Parathyroid adenoma (tissue), 2 donors: ENCODE measurements around the gene PACS1.

Source experiments
- H2AFZ ChIP-seq: fragments of 300-600 bp; sonication (generic); one replicate; pipeline ENCODE4 v1.7.0; 2017; ENCODE audit warnings: antibody characterized with exemption, mild to moderate bottlenecking
- H3K27ac ChIP-seq: fragments of 300-600 bp; sonication (generic); one replicate; pipeline ENCODE4 v1.7.0; 2017
- H3K27me3 ChIP-seq: fragments of 300-600 bp; sonication (generic); one replicate; pipeline ENCODE4 v1.7.0; 2017; ENCODE audit warnings: low read length; ENCODE audit not compliant: control insufficient read depth, insufficient read depth
- H3K36me3 ChIP-seq: fragments of 300-600 bp; sonication (generic); one replicate; pipeline ENCODE4 v1.7.0; 2017; ENCODE audit warnings: low read length; ENCODE audit not compliant: control insufficient read depth, insufficient read depth
- H3K4me1 ChIP-seq: fragments of 300-600 bp; sonication (generic); one replicate; pipeline ENCODE4 v1.7.0; 2017; ENCODE audit warnings: control low read depth
- H3K4me2 ChIP-seq: fragments of 300-600 bp; sonication (generic); one replicate; pipeline ENCODE4 v1.7.0; 2017; ENCODE audit warnings: low read length
- H3K4me3 ChIP-seq: fragments of 300-600 bp; sonication (generic); one replicate; pipeline ENCODE4 v1.7.0; 2017; ENCODE audit warnings: low read depth, low read length
- H3K79me2 ChIP-seq: fragments of 300-600 bp; sonication (generic); one replicate; pipeline ENCODE4 v1.7.0; 2017; ENCODE audit warnings: control low read depth
- H3K9ac ChIP-seq: fragments of 300-600 bp; sonication (generic); one replicate; pipeline ENCODE4 v1.7.0; 2017; ENCODE audit warnings: mild to moderate bottlenecking
- H3K9me3 ChIP-seq: fragments of 300-600 bp; sonication (generic); one replicate; pipeline ENCODE4 v1.7.0; 2017; ENCODE audit warnings: low read length; ENCODE audit not compliant: control insufficient read depth
- TF ChIP-seq, protein P1 (sequence below): fragments of 300-600 bp; sonication (generic); IDR thresholded peaks from one replicate; pipeline ENCODE4 v1.7.0; 2017; ENCODE audit warnings: antibody characterized with exemption, mild to moderate bottlenecking
- donor health status: primary hyperparathyroidism.

Gene PACS1

DNA sequence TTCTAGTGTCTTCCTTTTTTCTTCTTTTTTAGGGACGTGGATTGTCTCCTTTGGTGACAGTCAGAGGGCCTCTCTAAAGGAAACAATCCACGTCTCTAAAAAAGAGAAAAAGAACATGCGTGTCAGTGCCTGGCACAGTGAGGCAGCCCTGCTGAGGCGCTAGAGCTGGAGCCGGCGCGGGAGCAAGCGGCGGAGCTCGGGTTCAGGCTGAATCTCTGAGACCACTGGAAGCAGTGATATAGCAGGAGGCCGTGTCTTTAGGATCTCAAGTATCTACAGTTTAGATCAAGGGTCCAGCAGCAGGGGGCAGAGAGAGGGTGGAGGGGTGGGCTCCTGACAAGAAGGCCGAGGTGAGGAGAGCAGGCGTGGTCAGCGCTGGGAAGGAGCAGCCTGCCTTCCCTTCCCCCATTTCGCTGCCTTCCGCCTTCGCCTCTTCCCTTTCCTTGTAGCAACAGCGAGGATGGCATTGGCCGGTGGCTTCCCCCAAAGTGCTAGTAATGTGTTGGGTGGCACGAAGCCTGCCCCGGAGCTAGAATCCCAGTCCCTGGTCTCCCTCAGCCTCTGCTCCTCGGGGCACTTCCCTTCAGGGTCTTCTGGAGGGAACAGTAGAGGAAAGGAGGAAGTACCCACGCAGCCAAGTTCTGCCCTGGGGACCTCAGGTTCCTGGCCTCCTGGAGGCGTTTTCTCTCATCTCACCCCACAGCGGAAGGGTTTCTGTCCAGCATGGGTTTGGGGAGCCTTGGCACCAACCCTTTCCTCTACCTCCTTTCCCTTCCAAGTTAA is 170.1 kb downstream of the PACS1 start:
- TF ChIP-seq, protein P1, sequence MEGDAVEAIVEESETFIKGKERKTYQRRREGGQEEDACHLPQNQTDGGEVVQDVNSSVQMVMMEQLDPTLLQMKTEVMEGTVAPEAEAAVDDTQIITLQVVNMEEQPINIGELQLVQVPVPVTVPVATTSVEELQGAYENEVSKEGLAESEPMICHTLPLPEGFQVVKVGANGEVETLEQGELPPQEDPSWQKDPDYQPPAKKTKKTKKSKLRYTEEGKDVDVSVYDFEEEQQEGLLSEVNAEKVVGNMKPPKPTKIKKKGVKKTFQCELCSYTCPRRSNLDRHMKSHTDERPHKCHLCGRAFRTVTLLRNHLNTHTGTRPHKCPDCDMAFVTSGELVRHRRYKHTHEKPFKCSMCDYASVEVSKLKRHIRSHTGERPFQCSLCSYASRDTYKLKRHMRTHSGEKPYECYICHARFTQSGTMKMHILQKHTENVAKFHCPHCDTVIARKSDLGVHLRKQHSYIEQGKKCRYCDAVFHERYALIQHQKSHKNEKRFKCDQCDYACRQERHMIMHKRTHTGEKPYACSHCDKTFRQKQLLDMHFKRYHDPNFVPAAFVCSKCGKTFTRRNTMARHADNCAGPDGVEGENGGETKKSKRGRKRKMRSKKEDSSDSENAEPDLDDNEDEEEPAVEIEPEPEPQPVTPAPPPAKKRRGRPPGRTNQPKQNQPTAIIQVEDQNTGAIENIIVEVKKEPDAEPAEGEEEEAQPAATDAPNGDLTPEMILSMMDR = no peak
- Histone ChIP-seq H3K4me3 (no peak overlapping the region), H3K9ac (no peak overlapping the region), H3K36me3 (no peaks in the 10 kb centered on the region), H3K4me1 (no peaks in the 10 kb centered on the region), H3K79me2 (no peaks in the 10 kb centered on the region), H3K9me3 (no peaks in the 10 kb centered on the region), H3K4me2 (no peak overlapping the region), H3K27ac (no peak overlapping the region), H3K27me3 (no peaks in the 10 kb centered on the region), H2AFZ (no peak overlapping the region)

DNA sequence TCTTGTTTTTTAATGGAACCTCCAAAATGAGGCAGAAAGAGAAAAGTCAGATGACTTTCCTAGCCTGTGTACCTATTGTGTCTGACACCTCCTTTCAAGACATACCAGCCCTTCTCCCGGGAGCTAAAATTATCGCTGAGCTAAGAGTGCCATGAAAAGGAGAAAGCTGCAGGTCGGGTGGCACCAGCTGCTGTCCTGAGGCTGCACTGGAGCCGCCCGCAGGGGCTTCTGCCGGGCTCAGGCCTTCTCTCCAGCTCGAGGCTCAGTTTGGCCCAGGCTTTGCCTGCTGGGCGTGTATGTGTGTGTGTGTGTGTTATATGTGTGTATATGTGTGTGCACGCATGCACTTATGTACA is 170.7 kb downstream of the PACS1 start:
- Histone ChIP-seq H3K27me3 (no peaks in the 10 kb centered on the region), H3K9me3 (no peaks in the 10 kb centered on the region), H3K4me3 (no peak overlapping the region), H3K27ac (no peak overlapping the region), H3K36me3 (no peaks in the 10 kb centered on the region), H2AFZ (no peak overlapping the region), H3K9ac (no peak overlapping the region), H3K4me2 (no peak overlapping the region), H3K4me1 (no peaks in the 10 kb centered on the region), H3K79me2 (no peaks in the 10 kb centered on the region)
- TF ChIP-seq, protein P1 = no peak

DNA sequence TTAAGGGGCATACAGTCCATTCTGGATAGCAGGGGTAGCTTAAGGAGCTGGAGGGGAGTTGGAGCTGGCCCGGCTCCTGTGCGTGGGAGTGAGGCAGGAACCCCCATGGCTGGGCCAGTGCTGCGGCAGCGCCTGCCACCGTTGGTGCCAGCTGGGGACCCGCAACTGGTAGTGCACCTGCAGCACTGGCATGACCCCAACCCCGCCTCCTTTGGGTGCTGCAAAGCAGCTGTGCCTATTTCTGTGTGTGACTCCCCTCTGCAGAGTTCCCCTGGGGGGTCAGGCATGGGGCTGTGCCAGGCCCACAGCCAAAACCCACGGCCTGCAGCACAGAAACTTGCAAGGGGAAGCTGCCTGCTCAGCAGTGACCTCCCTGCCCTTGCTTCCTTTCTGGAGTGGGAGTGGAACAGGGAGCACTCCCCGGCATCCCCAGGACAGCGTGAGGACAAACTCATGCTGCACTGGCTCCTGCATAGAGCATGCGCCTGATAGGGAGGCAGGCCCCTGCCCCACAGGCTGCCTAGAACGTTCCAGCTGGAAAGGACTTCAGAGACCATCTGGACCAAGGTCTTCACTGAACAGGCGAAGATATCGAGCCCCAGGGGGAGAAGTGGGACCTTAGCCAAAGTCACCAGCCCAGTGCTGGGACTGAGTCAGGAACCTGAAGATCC is 172.2 kb downstream of the PACS1 start:
- no peak overlapping the region for H2AFZ ChIP-seq
- H3K27me3 ChIP-seq = no peaks in the 10 kb centered on the region
- TF ChIP-seq, protein P1 = no peak
- H3K36me3 ChIP-seq = no peaks in the 10 kb centered on the region
- H3K4me2 ChIP-seq = no peak overlapping the region
- no peak overlapping the region for H3K9ac ChIP-seq
- H3K4me1 ChIP-seq = no peaks in the 10 kb centered on the region
- H3K79me2 ChIP-seq = no peaks in the 10 kb centered on the region
- no peaks in the 10 kb centered on the region for H3K9me3 ChIP-seq
- no peak overlapping the region for H3K27ac ChIP-seq
- H3K4me3 ChIP-seq = no peak overlapping the region

DNA sequence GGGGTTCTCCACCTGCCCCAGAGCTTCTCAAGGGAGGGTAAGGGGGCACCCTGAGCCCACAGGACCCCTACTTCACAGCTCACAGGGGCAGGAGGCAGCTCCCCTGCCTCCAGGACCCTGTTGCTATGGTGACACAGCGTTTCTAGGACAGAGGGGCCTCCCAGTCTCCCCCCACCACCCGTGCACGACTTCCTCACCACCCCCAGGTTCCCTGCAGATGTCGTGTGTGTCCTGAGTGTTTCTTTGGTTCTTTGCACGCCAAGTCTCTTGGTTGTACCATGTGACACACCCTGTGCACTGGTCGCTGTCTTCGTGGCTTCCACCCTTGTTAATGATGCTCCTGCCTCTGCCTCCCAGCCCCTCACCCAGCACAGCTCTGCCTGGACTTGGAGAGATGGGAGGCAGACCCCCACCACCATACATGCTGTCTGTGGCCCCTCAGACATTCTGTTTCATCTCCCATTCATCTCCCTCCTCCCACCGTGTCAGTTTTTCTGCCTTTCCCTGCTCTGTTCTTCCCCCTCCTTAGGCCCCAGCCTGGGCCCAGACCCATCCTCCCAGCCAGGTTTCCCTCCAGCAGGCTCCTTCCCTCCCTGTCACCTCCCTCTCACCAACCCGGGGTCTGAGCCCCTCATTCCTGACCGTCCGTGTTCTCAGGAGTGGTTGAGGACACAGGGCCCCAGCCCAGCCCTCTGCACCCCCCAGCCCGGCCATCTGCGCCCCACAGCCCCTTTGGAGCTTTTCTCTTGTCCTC is 173.9 kb downstream of the PACS1 start:
- H3K9me3 ChIP-seq = no peaks in the 10 kb centered on the region
- no peak overlapping the region for H3K27ac ChIP-seq
- no peaks in the 10 kb centered on the region for H3K4me1 ChIP-seq
- H3K27me3 ChIP-seq = no peaks in the 10 kb centered on the region
- no peaks in the 10 kb centered on the region for H3K36me3 ChIP-seq
- H3K9ac ChIP-seq = no peak overlapping the region
- TF ChIP-seq, protein P1 = no peak
- no peak overlapping the region for H3K4me2 ChIP-seq
- no peaks in the 10 kb centered on the region for H3K79me2 ChIP-seq
- no peak overlapping the region for H2AFZ ChIP-seq
- H3K4me3 ChIP-seq = no peak overlapping the region
